ENCODE measurements around the gene PLIN1. TPM values are rescaled to one million over a fixed set of nuclear protein-coding genes. Genes with fewer than 3 reads are reported as not detected.

Gene PLIN1
- total and polyA plus RNA-seq, 10 of the 15 experiments (the other 5 are each of a cell fraction or from before 2014, with no cell fraction given): 0.05 to 0.13 (median 0.09) TPM; not detected in 6

- no peak for FAIRE-seq
- ChIA-PET POLR2A (no interaction called here), RAD21 (ENCODE audit: unreplicated experiment) (interaction anchor here (1.0 kb wide), 1 partner anchor 9 kb away, joined by 3 read pairs; no protein-coding TSS in a partner anchor), CTCF (interaction anchor here (1.3 to 1.7 kb wide), 2 partner anchors 17 to 18 kb away, joined by 4 read pairs; no protein-coding TSS in a partner anchor), SMC1A (ENCODE audit: uncharacterized antibody, unreplicated experiment) (no interaction called here)
- DNase-seq (ENCODE audit: low read depth, low spot score): no peak
- no peaks in the 10 kb centered on the region; the same call in 1 of the 3 replicates for H3K9me3 ChIP-seq (replicated peaks; ENCODE audit: control insufficient read depth, insufficient read depth, low read length)
- H3K4me2 ChIP-seq (ENCODE audit: control insufficient read depth, insufficient read depth): no peak overlapping the region
- no peak overlapping the region for H3K4me3 ChIP-seq
- intact Hi-C loops (cut with micrococcal nuclease; ENCODE audit: unreplicated experiment) (no loop called here), in situ Hi-C loops (cut with MboI) (no loop called here)
- BruUV-seq (replicated peaks): no TSS peak
- no peaks in the 10 kb centered on the region for H3K4me1 ChIP-seq (ENCODE audit: control insufficient read depth, insufficient read depth, low read length)
- H3K27me3 ChIP-seq (replicated peaks in 1 of 2; ENCODE audit: control insufficient read depth in 2 of 2, insufficient read depth in 2 of 2, low read length in 1 of 2): no peaks in the 10 kb centered on the region; a peak in 1 of 4 replicates
- no peaks in the 10 kb centered on the region for H3K36me3 ChIP-seq (ENCODE audit: control insufficient read depth in 2 of 2, insufficient read depth in 2 of 2, low read length in 1 of 2)
- ATAC-seq: no peak
- H3K79me2 ChIP-seq (ENCODE audit: control insufficient read depth, insufficient read depth, low read length): no peaks in the 10 kb centered on the region
- H3K27ac ChIP-seq (ENCODE audit: control insufficient read depth, insufficient read depth): no peak overlapping the region
- H3K9ac ChIP-seq (ENCODE audit: control insufficient read depth, insufficient read depth, low read length): no peak overlapping the region
- no peaks in the 10 kb centered on the region for H4K20me1 ChIP-seq (ENCODE audit: control insufficient read depth, insufficient read depth)
- 82% methylated on average over 3 of the region's 3 CpGs for WGBS (ENCODE audit: insufficient coverage, insufficient replicate concordance, low lambda C conversion rate, missing lambda C conversion rate)
- no peak for TF ChIP-seq E2F4 (IDR thresholded peaks at IDR 0.05; ENCODE audit: low read depth, low read length)
- TF ChIP-seq RAD51 (IDR thresholded peaks at IDR 0.05): no peak
- TF ChIP-seq SMARCA5 (IDR thresholded peaks at IDR 0.05): no peak
- no peak for TF ChIP-seq SPI1 (IDR thresholded peaks at IDR 0.05; ENCODE audit: borderline replicate concordance, insufficient read depth, low read depth, low read length)
- TF ChIP-seq BHLHE40 (IDR thresholded peaks at IDR 0.05; ENCODE audit: borderline replicate concordance in 1 of 2, low read depth in 2 of 2, low read length in 1 of 2): no peak
- no peak for TF ChIP-seq CEBPB (IDR thresholded peaks at IDR 0.05; ENCODE audit: borderline replicate concordance in 1 of 2, low read depth in 2 of 2, low read length in 2 of 2)
- TF ChIP-seq E4F1 (IDR thresholded peaks at IDR 0.05; ENCODE audit: borderline replicate concordance, partially characterized antibody): no peak
- TF ChIP-seq MAX (IDR thresholded peaks at IDR 0.05; ENCODE audit: low read depth, low read length): no peak
- no peak for TF ChIP-seq USF2 (IDR thresholded peaks at IDR 0.05; ENCODE audit: borderline replicate concordance, low read depth, low read length)
- TF ChIP-seq ZNF622 (IDR thresholded peaks at IDR 0.05): no peak
- TF ChIP-seq HDGF (IDR thresholded peaks at IDR 0.05): no peak
- TF ChIP-seq MYB (IDR thresholded peaks at IDR 0.05; ENCODE audit: borderline replicate concordance, low read depth, low read length): no peak
- no peak for TF ChIP-seq TARDBP (IDR thresholded peaks at IDR 0.05; ENCODE audit: borderline replicate concordance)
- no peak for TF ChIP-seq NR2C1 (IDR thresholded peaks at IDR 0.05)
- TF ChIP-seq DPF2 (IDR thresholded peaks at IDR 0.05): no peak
- no peak for TF ChIP-seq ZNF384 (IDR thresholded peaks at IDR 0.05; ENCODE audit: borderline replicate concordance, low read depth, low read length)
- no peak for TF ChIP-seq MXI1 (IDR thresholded peaks at IDR 0.05; ENCODE audit: low read depth, low read length)
- TF ChIP-seq EGR1 (IDR thresholded peaks at IDR 0.05; ENCODE audit: borderline replicate concordance in 1 of 2, low read depth in 2 of 2, low read length in 2 of 2): no peak
- no peak for TF ChIP-seq ZNF24 (IDR thresholded peaks at IDR 0.05)
- TF ChIP-seq ESRRA (IDR thresholded peaks at IDR 0.05; ENCODE audit: low read length): no peak
- H2AFZ ChIP-seq (ENCODE audit: control insufficient read depth, low read depth, low read length): no peak overlapping the region
Observed at GRCh38 chr15:89723031-89723430, 43.9 kb upstream of the PLIN1 start.
